GM19239 (cell line): ENCODE data around the gene AKT1.

Experiments
- DNase-seq: peaks from one replicate; pipeline ENCODE4 v3.0.0; 2011; ENCODE audit warnings: low spot score; ENCODE audit not compliant: insufficient read length
- FAIRE-seq: peaks from 2 replicates; lab custom pipeline; 2011; peaks lifted over from hg19 to GRCh38; lab: Jason Lieb, UNC

Gene AKT1

GRCh38 chr14:104744484-104744883 lies 51.1 kb downstream of the AKT1 start:
- FAIRE-seq (no peak), DNase-seq (no peak)

DNA sequence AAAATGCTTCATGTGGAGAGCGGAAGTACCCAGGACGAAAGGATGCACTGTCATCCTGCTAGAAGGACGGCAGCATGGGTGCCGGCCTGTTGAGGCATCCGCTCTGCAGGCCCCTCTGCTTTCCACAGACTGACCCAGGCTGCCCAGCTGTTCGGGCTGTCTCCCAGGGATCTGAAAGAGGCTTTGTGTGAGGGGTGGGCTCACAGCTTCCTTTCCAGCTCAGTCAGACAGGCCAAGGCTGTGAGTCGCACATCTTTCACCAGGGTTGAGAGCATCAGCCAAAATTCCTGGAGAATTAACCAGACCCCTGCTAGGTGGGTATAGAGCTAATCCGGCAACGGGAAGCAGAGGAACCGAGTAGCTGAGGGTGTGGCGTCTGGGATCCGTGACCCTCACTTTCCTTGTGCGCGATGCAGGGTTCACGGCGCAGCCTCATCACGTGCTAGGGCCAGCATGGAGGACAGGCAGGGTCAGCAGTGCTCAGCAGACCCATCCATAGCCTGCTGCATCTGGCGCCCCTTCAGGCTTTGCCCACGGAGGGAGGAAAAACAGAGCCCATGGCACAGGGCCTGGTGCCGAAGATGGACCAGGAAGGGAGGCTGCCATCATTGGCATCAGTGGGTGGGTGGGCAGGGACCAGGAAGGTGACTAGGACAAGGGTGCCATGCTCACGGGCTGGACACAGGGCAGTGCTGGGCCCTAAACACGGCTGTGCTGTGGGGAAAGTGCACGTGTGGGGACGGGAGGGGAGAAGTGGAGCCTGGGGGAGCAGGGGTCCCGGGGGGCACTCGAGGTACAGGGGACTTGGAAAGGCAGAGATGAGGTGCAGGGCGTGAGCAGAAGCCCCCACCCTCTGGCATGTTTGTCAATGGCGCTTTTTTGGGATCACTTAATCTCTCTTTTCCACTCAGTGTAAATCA lies 51.8 kb downstream of the AKT1 start:
- FAIRE-seq = no peak
- DNase-seq = no peak

GRCh38 chr14:104742586-104743455 lies 52.7 kb downstream of the AKT1 start:
- FAIRE-seq = no peak
- no peak for DNase-seq

GRCh38 chr14:104741803-104742251 lies 53.7 kb downstream of the AKT1 start:
- DNase-seq (no peak), FAIRE-seq (no peak)

GRCh38 chr14:104741108-104741802 lies 54.3 kb downstream of the AKT1 start:
- DNase-seq (no peak), FAIRE-seq (no peak)

DNA sequence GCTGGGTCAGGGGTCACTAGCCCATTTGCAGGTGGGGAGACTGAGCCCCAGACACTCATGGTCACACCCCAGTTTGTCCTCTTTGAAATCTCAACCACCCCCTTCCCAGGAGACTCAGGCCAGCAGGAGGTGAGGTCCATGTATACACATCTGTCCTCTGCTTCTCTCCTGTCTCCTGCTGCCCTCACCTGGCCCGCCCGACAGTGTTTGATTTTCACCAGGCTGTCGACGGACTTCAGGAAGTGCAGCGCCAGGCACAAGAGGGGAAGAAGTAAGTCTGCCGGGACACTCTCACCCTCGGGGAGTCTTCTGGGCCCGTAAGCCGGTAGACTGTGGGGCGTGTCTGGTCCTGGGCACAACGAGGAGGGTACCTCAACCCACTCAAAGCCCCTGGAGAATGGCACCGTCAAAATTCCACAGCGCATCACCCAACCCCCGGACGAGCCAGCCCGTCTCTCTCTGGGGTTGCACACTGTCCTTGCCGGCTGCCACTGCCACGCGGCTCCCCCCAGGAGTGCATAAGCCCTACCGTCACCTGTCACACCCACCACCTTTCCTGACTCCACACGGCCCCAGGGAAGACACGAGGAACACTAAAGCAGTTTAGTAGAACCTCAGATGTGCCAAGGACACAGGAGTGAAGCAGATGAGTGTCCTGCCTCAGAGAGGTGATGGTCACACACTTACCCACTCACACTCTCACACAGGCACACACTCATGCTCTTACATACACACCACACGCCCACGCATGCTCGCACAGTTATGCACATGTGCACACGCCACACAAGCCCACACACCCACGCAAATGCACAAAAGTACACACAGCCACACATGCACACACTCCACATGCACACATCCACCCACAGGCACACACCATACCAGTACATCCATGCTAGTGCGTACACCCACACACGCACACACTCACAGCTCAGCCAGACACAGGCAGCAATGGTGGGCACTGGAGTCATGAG lies 55.7 kb downstream of the AKT1 start:
- no peak for FAIRE-seq
- no peak for DNase-seq

DNA sequence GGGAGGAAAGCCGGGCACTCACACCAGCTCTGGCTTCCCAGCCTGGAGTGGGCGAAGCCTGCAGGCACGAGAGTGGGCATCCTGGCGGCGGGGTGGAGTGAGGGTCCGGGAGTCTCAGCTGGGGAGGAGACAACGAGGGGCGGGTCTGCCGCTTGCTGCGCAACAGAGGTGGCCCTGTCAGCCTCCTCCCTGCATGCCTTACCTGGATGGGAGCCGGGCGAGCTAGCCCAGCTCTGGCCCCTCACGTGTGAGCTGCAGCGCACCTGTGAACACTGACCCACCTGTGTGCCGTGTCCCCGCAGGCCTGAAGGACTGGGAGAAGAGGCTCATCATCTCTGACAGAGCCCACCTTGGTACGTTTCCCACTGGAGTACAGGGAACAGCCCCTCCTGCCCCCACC lies 56.5 kb downstream of the AKT1 start:
- DNase-seq (no peak), FAIRE-seq (no peak)

DNA sequence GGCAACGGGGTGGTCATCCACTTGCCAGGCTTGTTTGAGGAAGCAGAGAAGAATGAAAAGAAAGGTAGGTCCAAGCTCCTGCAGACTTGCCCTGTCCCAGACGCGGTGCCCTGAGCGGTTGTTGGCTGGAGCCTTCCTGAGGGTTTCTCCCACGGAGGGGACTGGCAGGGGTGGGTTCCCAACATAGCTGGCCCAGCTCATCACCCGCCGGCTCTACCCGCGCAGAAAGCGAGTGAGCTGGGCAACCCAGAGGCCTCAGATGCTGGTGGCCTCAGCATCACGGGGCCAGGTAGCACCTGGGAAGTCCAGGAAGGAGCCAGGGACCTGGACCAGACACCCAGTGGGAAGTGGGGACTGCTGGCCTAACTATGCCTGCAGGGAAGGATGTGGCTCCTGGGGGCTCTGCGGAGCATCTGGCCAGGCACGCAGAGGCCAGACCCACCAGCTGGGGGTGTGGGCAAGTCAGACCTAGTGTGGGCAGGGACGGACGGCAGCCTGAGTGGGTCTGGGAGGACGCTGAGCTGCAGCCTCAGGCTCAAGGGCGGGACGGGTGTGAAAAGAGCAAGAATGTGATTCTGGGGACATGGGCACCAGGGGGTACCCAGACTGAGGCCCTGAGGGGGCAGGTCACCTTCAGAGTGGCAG lies 57.1 kb downstream of the AKT1 start:
- FAIRE-seq (no peak), DNase-seq (no peak)

- DNase-seq (no peak), FAIRE-seq (no peak)
Measured at GRCh38 chr14:104735830-104736642, 59.5 kb downstream of the AKT1 start.

- DNase-seq (no peak), FAIRE-seq (no peak)
Measured at GRCh38 chr14:104734991-104735779, 60.4 kb downstream of the AKT1 start.

- DNase-seq = no peak
- no peak for FAIRE-seq
Measured at GRCh38 chr14:104734601-104734990, 61.0 kb downstream of the AKT1 start.

DNA sequence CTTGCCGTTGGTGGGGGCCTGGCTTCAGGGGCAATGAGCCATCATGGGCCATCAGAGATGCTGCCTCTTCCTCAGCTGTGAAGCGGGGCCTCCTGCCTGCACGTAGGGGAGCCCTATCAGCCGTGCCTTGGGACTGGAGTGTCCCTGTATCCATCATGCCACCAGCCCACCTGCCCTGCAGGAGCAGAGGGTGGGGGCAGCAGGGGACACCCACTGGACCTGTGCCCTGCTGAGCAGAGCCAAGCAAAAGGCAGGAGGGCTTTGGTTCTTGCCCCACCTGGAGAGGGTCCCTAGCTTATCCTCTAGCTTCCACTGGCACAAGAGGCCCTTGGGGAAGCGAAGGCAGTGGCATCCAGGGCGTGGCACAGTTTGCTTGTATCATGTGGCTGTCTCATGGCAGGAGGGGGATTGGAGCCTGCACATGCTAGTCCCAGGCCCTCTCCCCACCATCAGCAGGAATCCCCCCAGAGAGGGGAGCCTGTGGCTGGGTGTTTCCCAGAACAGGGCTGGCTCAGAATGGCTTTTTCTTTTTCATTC lies 61.4 kb downstream of the AKT1 start:
- FAIRE-seq (no peak), DNase-seq (no peak)

- no peak for FAIRE-seq
Measured at GRCh38 chr14:104732931-104733681, 62.4 kb downstream of the AKT1 start.

GRCh38 chr14:104732355-104732804 lies 63.2 kb downstream of the AKT1 start:
- no peak for FAIRE-seq
- DNase-seq = no peak

More at GRCh38 chr14:104732931-104733681, 62.4 kb downstream of the AKT1 start:
- no peak for DNase-seq

- no peak for FAIRE-seq
- DNase-seq = no peak
Measured at GRCh38 chr14:104731320-104732294, 63.9 kb downstream of the AKT1 start.
